Mesenteric fat pad (tissue), 1 donor: ENCODE measurements around the gene PPP3CA. TPM values are rescaled to one million over a fixed set of nuclear protein-coding genes. Genes with fewer than 3 reads are reported as not detected.

Experiments
- DNase-seq: peaks from one replicate; pipeline ENCODE4 v3.0.0-alpha.2; 2020; ENCODE audit warnings: low spot score
- microRNA-seq: library from miRNA; unstranded; fragments of <30 nt; microRNA quantifications from one replicate; pipeline ENCODE4 v1.2.0, GENCODE V29; 2020; ENCODE audit warnings: borderline number of aligned reads
- total RNA-seq: library from RNA; stranded (reverse); fragmentation: NEBNext Ultra II Directional; extraction: Animal tissue kit (Norgen Biotek cat#: 25700); gene quantifications from one replicate; pipeline ENCODE4 v1.2.1, GENCODE V29; 2021
- donor health status: DM: yes; HTN: yes; CAD: no.

The PPP3CA gene
- total RNA-seq, 1 donor from 2014 or later, result 50.2 TPM

- no peak for DNase-seq
Measured at GRCh38 chr4:100977274-100977673, 370.1 kb downstream of the PPP3CA start.

Small RNAs within 50 kb of the gene (microRNA-seq; reads per million reads assigned to microRNA genes)
- gene MIR1255A (not detected), gene MIR8066 (not detected)
